NCI-H748 (cell line): ENCODE measurements around the gene LCE3A.
"Not testable (repeated sequence)": the region's sequence is repeated elsewhere in the genome, so short reads cannot be mapped to it uniquely, and the experiment has no call there.

ENCODE experiments used
- DNase-seq: peaks from one replicate; lab custom pipeline; 2025; ENCODE audit not compliant: unreplicated experiment; lab: John Stamatoyannopoulos, UW

LCE3A gene, protein sequence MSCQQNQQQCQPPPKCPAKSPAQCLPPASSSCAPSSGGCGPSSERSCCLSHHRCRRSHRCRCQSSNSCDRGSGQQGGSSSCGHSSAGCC

DNA sequence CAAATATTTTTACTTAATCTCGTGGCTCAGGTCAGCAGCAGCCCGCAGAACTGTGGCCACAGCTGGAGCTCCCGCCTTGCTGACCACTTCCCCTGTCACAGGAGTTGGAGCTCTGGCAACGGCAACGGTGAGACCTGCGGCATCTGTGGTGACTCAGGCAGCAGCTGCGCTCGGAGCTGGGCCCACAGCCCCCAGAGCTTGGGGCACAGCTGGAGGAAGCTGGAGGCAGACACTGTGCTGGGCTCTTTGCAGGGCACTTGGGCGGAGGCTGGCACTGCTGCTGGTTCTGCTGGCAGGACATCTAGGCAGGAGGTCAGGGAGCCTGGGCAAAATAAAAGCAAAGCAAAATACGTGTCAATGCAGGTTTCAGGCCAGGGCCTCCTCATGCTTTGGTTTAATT is at the start of gene LCE3A:
Gene LCE3A (minus strand): TSS at position 301 of the 400 bp plus-strand sequence. CDS start 0 bp downstream, at position 301.
- DNase-seq = no peak

DNA sequence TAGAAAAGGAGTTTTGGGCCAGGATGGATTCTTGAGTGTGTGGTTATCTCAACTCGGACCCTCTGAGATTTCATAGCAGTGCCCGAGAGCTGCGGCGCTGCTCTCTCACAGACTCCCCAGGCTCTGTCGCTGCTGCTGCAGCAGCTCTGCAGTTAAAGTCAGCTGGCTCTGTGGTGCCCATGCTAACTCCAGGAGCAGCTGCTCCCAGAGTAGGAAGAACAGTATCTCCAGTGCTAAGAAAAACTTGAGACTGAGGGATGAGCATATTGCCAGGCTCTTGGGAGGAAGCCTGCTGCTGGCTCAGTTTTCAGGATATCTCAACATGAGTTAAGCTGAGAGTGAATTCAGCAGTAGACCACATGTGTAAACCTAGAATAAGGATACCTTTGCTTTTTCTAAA is 44.7 kb upstream of the LCE3A start:
- no peak for DNase-seq

DNA sequence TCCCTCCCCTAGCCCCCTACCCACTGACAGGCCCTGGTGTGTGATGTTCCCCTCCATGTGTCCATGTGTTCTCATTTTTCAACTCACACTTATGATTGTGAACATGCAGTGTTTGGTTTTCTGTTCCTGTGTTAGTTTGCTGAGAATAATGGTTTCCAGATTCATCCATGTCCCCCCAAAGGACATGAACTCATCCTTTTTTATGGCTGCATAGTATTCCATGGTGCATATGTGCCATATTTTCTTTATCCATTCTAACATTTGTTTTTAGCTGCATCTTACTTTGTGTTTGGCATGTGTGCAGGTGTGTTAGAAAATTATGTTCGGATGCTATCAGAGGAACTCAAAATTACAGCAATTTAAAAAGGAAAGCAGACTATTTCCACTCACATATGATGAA is 43.3 kb upstream of the LCE3A start:
- not testable (repeated sequence) for DNase-seq

DNA sequence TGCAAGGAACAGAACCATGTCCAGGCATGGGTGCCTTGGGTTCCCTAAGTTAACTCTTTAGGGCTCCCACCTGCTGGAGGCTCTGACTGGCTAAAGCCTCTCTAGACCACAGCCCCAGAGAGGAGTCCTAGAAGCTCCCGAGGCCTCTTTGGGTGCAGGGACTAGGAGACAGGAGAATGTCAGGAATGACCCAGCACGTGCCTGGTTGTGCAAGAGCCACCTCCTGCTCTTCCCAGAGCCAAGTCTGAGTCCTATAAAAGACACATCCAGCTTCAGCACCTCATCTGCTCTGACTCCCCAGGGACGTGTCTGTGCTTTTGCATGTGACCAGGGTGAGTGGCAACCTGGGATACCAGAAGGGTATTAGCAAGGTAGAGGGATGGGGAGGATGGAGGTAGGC is 40.2 kb upstream of the LCE3A start, which contains the start of gene LCE2D:
Gene LCE2D (plus strand): TSS at position 283 of the 400 bp plus-strand sequence. CDS start 726 bp downstream, outside the sequence.
- DNase-seq = no peak

DNA sequence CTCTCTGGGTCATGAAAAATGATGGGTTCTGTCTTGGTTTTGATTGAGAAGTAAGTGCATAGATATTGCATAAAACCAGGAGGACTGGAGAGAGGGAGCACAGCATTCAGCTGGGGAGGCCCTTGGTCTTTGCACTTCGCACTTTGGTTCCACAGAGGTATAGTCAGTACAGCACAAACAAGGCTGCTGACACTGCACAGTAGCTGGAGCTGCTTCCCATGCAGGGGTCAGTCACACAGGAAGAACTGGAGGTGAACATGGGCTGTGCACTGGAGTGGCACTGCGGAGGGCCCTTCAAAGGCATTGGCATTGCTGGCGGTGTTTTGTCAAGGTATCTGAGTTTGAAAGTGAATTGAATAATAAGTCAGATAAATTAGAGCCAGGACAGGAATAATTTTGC is 35.7 kb upstream of the LCE3A start:
- no peak for DNase-seq

DNA sequence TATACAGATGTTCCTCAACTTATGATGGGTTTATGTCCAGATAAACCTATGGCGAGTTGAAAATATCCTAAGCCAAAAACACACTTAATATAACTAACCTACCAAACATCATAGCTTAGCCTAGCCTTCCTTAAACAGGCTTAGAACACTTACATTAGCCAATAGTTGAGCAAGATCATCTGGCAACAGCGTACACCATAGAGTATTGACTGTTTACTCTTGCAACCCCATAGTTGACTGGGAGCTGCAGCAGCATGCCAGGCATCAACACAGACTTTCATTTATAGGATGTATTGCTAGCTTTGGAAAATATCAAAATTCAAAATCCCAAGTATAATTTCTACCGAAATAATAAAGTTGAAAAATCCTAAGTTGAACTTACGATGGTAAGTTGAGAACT is 34.8 kb upstream of the LCE3A start:
- no peak for DNase-seq

DNA sequence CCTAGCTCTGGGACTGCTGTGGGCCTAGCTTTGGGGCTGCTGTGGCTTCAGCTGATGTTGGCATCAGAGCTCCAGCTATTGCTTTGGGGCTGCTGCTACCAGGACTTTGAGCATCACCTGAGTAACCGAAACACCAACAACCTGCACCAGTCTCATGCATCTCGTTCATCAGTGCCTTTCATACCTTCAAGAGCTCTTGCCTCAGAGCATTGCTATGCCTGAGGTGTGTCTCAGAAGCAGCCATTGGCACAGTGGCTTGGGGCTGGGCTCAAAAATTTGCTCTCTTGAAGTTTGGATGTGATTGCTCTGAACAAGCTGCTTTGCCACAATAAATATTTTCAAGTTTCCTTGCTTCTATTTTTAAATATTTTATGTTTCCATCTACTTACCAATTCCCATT is 33.6 kb upstream of the LCE3A start:
- no peak for DNase-seq

DNA sequence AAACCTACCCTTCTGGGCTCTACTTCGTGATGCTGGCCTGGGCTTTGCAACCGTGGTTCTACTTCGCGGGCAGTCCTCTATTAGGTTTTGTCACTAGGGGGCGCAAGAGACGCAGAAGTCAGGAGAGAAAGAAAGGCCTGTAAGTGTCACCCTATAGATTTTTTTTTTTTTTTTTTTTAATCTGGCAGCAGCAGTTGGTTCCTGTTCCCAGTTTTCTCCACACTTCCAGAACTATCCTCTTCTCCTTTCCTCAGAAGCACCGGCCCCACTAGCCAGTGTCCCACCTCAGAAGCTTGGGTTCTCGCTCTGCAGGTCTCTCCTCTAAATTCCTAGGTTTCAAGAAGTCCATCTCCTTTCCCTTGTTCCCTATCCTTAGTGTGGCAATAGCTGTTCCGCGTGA is 31.2 kb upstream of the LCE3A start:
- peak; percentile 48 for DNase-seq

DNA sequence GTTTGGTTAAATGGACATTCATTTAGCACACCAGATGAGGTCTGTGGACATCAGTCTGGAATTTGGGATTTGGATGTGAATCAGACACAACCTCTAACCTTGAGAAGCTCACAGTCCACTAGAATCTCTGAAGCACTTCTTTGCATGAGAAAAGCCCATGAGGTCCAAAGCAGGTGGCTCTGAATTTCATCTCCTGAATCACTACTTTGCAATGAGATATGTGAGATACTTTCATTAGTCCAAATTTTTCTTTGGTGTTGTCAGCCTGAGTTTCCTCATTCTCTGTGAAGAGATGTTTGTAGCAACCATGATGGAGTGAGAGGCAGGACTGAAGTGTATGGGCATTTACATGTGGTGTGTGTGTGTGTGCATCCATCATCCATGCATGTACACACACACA is 23.8 kb upstream of the LCE3A start:
- DNase-seq = no peak

DNA sequence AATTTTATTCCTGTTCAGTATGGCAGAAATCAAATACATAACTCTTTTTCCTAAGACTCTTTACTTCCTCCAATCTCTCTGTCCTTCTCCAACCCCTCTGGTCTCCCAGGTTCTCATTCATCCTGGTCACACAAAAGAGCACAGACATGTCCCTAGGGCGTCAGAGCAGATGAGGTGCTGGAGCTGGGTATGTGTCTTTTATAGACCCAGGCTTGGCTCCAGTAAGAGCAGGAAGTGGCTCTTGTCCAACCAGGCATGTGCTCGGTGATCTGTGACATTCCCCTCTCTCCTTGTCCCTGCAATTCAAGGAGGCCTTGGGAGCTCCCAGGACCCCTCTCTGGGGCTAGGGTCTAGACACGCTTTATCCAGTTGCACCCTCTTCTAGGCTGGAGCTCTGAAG is 22.2 kb upstream of the LCE3A start:
- no peak for DNase-seq

DNA sequence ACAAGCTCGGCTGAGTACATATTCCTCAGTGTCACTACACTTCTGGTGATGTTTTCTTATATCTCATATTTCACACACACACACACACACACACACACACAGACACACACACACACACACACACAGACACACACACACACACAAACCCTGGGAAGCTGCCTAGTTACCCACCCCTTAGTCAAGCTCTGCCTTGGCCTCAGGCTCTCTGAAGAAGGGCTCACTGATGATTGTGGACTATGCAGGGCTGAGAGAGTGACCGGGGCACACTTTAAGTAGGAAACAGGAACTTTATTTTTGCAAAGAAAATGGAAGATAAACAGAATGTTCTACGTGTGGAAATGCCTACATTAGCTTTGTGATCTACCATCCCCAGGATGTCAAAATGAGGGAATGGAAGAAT is 21.0 kb upstream of the LCE3A start:
- no peak for DNase-seq

DNA sequence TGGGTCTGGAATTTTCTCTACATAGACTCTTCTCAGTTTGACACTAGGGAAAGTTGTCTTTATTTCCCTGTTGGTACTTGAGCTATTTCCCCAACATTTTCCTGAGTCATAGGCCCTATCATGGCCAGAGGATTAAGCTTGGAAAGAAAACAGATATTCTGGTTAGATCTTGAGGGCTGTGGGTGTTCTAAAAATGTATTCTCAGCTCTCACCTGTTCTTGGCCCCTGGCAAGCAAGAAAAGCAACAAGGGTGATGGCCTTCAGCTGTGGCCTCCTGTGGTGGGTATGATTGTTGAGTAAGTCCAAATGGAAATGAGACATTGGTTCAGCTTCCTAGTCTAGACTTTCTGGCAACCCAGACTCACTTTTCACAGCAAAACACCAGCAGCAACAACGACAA is 17.4 kb upstream of the LCE3A start:
- no peak for DNase-seq

DNA sequence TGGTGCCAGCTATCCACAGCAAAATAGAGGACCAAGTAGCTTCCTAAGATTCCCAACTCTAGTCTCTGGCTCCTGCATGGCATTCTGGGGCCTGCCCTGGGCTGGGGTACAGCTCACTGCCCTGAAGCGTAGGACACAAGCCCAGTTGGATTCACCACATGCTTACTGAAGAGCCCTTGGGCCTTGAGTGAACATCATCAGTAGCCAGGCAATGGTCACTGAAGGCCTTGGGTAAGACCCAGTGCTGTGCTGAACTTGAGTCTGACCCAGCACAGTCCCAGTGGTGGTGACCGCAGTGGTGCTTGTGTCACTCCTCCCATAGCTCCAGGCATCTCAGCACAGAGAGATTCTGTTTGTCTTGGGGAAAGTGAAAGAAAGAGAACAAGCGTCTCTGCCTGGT is 7.7 kb upstream of the LCE3A start:
- DNase-seq = no peak

DNA sequence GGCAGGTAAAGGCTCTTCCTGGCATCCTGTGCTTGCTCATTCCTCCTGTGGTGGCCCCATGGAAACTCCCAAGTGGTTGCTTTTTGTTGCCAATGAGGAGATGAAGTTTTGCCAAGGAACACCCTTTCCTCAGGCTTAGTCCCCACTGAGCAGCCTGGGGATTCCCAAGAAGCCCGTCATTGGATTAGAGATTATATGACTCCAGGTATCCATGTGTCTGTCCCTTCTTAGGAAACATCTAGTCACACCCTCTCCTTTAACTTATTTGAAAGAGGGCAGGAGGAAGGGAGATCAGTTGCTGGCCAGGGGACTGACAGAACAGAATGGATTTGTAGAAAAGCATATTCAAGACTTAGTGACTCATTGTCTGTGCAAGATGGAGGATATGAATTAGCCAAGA is 3.8 kb upstream of the LCE3A start:
- DNase-seq = no peak

DNA sequence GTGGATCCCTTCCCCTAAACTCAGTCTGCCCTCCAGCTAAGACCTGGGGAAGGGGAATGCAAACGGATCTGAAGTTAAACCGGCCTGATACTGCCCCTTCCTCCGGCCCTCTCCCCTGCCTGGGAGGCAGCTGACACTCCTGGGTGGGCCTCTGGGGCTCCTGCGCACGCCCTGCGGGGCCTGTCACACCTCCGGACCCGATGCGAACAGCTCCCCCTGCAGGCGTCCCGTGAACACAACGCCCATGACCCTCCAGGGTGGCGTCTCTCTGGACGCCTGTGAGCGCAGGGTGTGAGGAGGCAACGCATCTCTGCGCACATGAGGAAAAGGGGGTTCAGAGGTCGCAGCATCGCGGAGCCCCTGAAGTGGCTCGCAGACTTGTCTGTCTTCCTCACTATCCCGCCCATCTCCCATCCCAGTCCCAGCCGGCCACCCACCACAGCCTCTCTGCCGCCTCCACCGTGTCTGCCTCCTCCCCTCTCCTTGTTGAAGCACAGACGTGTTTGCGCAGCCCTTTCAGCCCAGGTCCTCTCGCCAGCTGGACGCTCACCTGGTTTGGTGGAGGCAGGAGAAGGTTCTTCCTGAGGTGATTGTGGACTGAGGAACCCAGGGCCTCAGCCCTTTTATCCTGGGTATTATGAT is 421 bp upstream of the LCE3A start:
- DNase-seq = no peak

DNA sequence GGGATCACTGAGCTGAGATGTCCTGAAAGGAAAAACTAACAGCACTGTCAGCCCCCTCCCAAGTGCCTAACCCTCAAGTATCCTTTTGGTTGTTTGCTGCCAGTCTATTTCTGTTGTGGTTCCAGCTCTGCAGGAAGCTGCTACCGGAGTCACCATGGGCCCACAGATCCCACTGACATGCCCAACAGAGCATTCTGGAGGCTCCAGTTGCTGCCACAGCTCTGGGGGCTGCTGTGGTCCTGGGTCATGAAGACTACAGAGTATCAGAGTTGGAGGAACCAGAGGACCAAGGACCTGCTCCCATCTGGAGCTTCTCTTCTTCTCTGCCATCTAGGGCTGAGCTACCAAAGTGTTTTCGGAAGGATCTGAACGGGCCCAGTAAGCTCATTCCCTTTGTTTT is 910 bp downstream of the LCE3A start:
- DNase-seq = no peak

DNA sequence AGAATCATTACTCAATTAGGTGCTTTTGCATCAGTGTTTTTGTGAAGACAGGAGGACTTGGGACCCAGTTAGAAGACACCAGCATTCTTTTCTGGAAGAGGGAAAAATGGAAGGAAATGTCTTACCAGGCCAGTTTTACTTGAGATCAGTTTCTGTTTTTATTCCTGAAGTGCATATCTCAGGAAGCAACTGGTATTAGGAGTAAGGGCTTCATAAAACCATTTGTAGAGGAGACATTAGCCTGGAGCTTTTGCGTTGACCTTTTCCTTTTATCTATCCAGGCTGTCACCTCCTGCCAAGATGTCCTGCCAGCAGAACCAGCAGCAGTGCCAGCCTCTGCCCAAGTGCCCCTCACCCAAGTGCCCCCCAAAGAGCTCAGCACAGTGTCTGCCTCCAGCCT is 9.4 kb downstream of the LCE3A start, which contains the start of gene LCE3B:
Gene LCE3B (plus strand): TSS at position 301 of the 400 bp plus-strand sequence. CDS start 0 bp downstream, at position 301.
- no peak for DNase-seq

DNA sequence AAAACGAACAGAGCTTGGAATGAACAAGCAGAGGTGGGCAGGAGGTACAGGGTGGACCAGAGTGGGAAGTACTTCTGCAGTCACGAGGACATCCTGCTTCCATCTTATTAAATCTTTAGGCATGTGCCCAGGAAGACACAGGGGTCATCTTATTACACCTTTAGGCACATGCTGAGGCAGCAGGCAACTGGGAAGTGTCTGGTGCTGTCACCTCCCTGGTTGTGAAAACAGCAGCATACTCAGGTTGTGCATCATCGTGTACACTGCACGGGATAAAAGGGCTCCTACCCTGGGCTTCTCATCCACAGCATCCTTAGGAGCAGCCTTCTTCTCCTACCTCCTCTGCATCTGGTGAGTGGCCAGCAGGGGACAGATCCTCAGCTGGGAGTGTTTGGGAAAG is 23.0 kb downstream of the LCE3A start, which contains the start of gene LCE3C:
Gene LCE3C (plus strand): TSS at position 301 of the 400 bp plus-strand sequence. CDS start 498 bp downstream, outside the sequence.
- no peak for DNase-seq

DNA sequence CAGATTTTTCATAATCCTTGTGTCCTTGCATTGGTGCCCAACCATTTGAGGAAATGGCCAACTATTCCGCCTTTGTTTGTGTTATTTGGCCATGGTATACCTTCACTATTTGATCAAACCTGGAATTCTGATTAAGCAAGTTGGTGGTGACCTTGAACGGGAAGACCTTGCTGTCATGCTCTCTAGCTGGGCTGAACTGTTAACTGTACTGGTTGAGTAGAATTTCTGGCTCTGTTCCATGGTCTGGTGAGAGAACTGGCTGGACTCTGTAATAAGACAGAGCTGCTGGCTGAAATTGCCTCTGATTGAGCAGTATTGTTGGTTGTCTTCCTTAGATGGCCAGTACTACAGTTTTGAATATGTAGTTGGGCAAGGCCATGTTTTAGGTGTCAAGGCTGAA is 25.9 kb downstream of the LCE3A start:
- DNase-seq = no peak

DNA sequence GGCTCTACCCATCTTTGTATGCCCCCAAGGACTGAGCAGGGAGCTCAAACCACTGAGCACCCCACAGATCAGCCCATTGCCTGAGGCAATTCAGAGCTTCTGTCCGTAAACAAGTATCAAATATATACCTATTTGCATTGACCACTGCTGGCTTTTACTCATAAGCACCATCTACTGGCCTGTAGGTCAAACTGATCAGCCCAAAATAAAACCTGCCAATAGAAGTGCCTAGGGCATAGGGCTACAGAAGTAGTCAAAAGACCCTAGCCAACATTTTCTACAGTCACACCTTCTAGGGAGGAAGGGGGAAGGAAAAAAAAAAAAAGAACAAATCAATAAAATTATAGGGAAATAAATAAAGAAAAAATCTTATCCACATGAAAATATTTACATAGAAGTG is 37.3 kb downstream of the LCE3A start:
- no peak for DNase-seq

DNA sequence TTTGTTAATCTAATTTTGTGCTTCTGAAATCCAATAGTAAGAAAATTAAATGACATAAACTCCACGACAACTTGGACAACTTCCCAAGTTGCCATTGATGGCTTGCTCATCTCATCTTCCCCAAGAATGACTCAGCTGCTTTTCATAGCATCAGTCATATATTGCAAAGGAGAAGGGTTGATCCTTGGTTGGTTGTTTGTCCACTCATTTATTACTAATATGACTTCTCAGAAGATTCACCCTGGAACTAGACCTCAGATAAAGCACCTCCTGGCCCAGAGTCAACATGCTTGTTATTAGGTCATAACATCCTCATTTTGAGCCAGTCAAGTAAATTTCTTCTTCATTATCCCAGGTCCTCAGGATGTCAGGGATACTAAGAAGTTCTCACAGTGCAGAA is 40.3 kb downstream of the LCE3A start:
- DNase-seq = no peak

DNA sequence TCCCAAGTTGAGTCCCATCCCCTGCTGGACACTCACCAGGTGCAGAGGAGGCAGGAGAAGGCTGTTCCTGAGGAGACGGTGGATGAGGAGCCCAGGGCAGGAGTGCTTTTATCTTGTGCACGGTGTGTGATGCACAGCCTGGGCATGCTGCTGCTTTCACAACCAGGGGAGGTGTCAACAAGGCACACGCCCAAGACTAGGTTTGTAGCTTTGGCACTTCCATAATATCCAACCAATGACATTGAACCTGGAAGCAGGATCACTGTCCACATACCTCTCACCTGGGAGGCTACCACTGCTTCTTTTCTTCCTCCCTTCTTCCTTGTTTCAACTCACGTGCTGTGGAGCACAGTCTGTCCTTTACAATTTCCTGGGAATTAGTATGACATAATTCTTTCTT is 42.5 kb downstream of the LCE3A start, which contains the start of gene LCE3D:
Gene LCE3D (minus strand): TSS at position 84 of the 400 bp plus-strand sequence. CDS start 580 bp downstream, outside the sequence.
- DNase-seq = no peak

DNA sequence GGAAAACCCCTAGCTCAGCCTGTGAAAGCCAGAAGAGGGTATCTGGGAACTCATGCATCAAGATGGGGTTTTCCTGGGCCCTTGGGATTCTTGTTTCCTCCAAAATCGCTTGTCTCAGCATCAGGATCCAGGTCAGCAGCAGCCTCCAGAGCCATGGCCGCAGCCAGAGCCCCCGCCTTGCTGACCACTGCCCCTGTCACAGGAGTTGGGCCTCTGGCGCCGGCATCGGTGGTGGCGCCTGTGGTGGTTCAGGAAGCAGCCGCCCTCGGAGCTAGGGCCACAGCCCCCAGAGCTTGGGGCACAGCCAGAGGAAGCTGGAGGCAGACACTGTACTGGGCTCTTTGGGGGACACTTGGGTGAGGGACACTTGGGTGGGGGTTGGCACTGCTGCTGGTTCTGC is 43.4 kb downstream of the LCE3A start:
- not testable (repeated sequence) for DNase-seq
